ENCODE data around the gene DCK. TPM values are rescaled to one million over a fixed set of nuclear protein-coding genes. Genes with fewer than 3 reads are reported as not detected.
A peak's percentile ranks its signal among the peaks of the same experiment; 100 is the strongest.
"Not testable (repeated sequence)": the region's sequence is repeated elsewhere in the genome, so short reads cannot be mapped to it uniquely, and the experiment has no call there.

DCK gene
- total RNA-seq, 2 donors from 2014 or later: 4.6 to 7.3 TPM

GRCh38 chr4:71011451-71011850 lies 18.0 kb downstream of the DCK start:
- Histone ChIP-seq H3K27me3 (no peaks in the 10 kb centered on the region), H3K4me3 (no peak overlapping the region), H3K4me1 (no peaks in the 10 kb centered on the region), H3K27ac (no peak overlapping the region), H3K36me3 (replicated peaks in 1 of 2; ENCODE audit: insufficient read depth in 1 of 2, low read depth in 2 of 2) (no peaks in the 10 kb centered on the region), H3K9me3 (no peaks in the 10 kb centered on the region)
- intact Hi-C loops (cut with DNase I): no loop called here
- DNase-seq (no peak), ATAC-seq (no peak)
- 74 to 93% methylated on average over 4 of the region's 4 CpGs for WGBS, 2 donors
- TF ChIP-seq POLR2A (IDR thresholded peaks at IDR 0.05): no peak
- TF ChIP-seq, protein P1, sequence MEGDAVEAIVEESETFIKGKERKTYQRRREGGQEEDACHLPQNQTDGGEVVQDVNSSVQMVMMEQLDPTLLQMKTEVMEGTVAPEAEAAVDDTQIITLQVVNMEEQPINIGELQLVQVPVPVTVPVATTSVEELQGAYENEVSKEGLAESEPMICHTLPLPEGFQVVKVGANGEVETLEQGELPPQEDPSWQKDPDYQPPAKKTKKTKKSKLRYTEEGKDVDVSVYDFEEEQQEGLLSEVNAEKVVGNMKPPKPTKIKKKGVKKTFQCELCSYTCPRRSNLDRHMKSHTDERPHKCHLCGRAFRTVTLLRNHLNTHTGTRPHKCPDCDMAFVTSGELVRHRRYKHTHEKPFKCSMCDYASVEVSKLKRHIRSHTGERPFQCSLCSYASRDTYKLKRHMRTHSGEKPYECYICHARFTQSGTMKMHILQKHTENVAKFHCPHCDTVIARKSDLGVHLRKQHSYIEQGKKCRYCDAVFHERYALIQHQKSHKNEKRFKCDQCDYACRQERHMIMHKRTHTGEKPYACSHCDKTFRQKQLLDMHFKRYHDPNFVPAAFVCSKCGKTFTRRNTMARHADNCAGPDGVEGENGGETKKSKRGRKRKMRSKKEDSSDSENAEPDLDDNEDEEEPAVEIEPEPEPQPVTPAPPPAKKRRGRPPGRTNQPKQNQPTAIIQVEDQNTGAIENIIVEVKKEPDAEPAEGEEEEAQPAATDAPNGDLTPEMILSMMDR (IDR thresholded peaks at IDR 0.05): no peak

- H3K36me3 ChIP-seq (replicated peaks in 1 of 2; ENCODE audit: insufficient read depth in 1 of 2, low read depth in 2 of 2); H3K4me1 ChIP-seq; H3K27me3 ChIP-seq; H3K27ac ChIP-seq; H3K4me3 ChIP-seq; ATAC-seq; DNase-seq; intact Hi-C loops (cut with DNase I); H3K9me3 ChIP-seq: not testable (repeated sequence)
- WGBS, 2 donors: 97 to 100% methylated on average over 2 of the region's 2 CpGs
Observed at GRCh38 chr4:71017391-71017790, 23.9 kb downstream of the DCK start.

DNA sequence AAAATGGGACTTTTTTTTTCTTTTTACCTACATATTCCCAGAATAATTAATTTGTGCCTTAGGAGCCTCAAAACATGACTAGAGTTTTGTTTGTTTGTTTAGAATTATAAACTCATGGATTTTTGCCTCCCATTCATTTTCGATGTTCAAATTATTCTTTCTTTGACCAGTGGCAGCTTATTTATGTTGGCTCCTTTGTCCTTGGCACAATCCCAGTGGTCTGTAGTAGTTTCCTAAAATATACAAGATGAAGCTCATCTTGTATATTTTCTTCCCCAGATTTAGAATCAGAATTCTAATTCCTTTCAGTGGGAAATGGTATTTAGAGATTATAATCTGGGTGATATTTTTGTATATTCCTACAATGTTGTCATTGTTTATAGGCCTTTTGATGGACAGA lies 27.2 kb downstream of the DCK start:
- ATAC-seq: no peak
- DNase-seq: no peak

DNA sequence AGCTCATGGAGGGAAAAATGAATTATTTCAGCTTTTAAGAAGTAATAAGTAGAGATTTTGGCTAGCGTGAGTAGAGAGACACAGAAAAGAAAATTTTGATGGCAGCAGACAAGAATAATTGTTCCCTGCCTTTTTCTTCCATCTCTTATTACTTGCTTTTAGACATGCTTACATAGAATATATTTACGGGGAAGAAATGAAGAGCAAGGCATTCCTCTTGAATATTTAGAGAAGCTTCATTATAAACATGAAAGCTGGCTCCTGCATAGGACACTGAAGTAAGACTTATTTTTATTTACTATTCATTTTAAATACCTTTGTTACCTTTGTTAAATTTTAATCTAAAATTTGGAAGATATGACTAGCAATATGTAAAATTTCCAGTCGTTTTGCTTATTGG lies 32.2 kb downstream of the DCK start:
- Histone ChIP-seq H3K36me3 (replicated peaks in 1 of 2; ENCODE audit: insufficient read depth in 1 of 2, low read depth in 2 of 2) (no peaks in the 10 kb centered on the region), H3K9me3 (no peaks in the 10 kb centered on the region), H3K27me3 (no peaks in the 10 kb centered on the region), H3K27ac (peak overlapping the region in 1 of 4 donors; percentile 21), H3K4me1 (peaks cover 8% of the 10 kb centered on the region), H3K4me3 (no peak overlapping the region)
- intact Hi-C loops (cut with DNase I): no loop called here
- WGBS, 2 donors: 62 to 67% methylated on average over 3 of the region's 3 CpGs
- DNase-seq: no peak
- ATAC-seq: no peak
- no peak for TF ChIP-seq POLR2A (IDR thresholded peaks at IDR 0.05)
- TF ChIP-seq, protein P1 (IDR thresholded peaks at IDR 0.05): no peak

More for the DNA sequence above, 27.2 kb downstream of the DCK start:
- TF ChIP-seq POLR2A (IDR thresholded peaks at IDR 0.05): no peak
- TF ChIP-seq, protein P1 (IDR thresholded peaks at IDR 0.05): no peak
- Histone ChIP-seq H3K9me3 (no peaks in the 10 kb centered on the region), H3K27ac (no peak overlapping the region), H3K4me1 (no peaks in the 10 kb centered on the region), H3K4me3 (no peak overlapping the region), H3K27me3 (no peaks in the 10 kb centered on the region), H3K36me3 (replicated peaks in 1 of 2; ENCODE audit: insufficient read depth in 1 of 2, low read depth in 2 of 2) (no peaks in the 10 kb centered on the region)
- WGBS, 2 donors: 37 to 39% methylated on average over 1 of the region's 1 CpG
- intact Hi-C loops (cut with DNase I): no loop called here

GRCh38 chr4:71026086-71026485 lies 32.6 kb downstream of the DCK start:
- Histone ChIP-seq H3K9me3 (no peaks in the 10 kb centered on the region), H3K27me3 (no peaks in the 10 kb centered on the region), H3K4me1 (peaks cover 8% of the 10 kb centered on the region), H3K36me3 (replicated peaks in 1 of 2; ENCODE audit: insufficient read depth in 1 of 2, low read depth in 2 of 2) (no peaks in the 10 kb centered on the region), H3K4me3 (no peak overlapping the region), H3K27ac (peak overlapping the region in 1 of 4 donors; percentile 21)
- 40 to 44% methylated on average over 2 of the region's 2 CpGs for WGBS, 2 donors
- ATAC-seq (peak; percentile 68), DNase-seq (peak in 3 of 4 donors; percentile 47 to 57 (median 51))
- TF ChIP-seq, protein P1 (IDR thresholded peaks at IDR 0.05): no peak
- no peak for TF ChIP-seq POLR2A (IDR thresholded peaks at IDR 0.05)
- intact Hi-C loops (cut with DNase I): no loop called here

Measured in body of pancreas (tissue), 4 donors.